ENCODE data around the gene TDG. TPM values are rescaled to one million over a fixed set of nuclear protein-coding genes. Genes with fewer than 3 reads are reported as not detected.

TDG gene
- total RNA-seq, result 31.5 TPM

- peak; percentile 100 for DNase-seq
Measured at GRCh38 chr12:103965590-103966504, at the start of gene TDG. Gene TDG (plus strand): TSS chr12:103965872. CDS start chr12:103966038, 166 bp downstream.

GRCh38 chr12:103917873-103918272, 47.8 kb upstream of the TDG start:
- DNase-seq, result no peak

- no peak for DNase-seq
Measured at GRCh38 chr12:103924761-103925641, 40.7 kb upstream of the TDG start.

GRCh38 chr12:103928682-103929045, 37.0 kb upstream of the TDG start:
- no peak for DNase-seq

GRCh38 chr12:103929046-103929783, 36.5 kb upstream of the TDG start:
- peak; percentile 97 for DNase-seq

- no peak for DNase-seq
Measured at GRCh38 chr12:103929784-103930033, 36.0 kb upstream of the TDG start.

GRCh38 chr12:103930034-103930786, 35.5 kb upstream of the TDG start, which contains the start of gene HSP90B1:
Gene HSP90B1 (plus strand): TSS chr12:103930410. CDS start chr12:103930516, 106 bp downstream.
- DNase-seq, result peak; percentile 100

- DNase-seq, result peak; percentile 60
Measured at GRCh38 chr12:103930787-103931735, 34.6 kb upstream of the TDG start.

GRCh38 chr12:103933237-103933636, 32.4 kb upstream of the TDG start:
- no peak for DNase-seq

- DNase-seq, result no peak
Measured at GRCh38 chr12:103936679-103937078, 29.0 kb upstream of the TDG start.

GRCh38 chr12:103944964-103945363, 20.7 kb upstream of the TDG start:
- no peak for DNase-seq

GRCh38 chr12:103947871-103948555, 17.7 kb upstream of the TDG start:
- DNase-seq, result no peak

- DNase-seq, result no peak
Measured at GRCh38 chr12:103948746-103949406, 16.8 kb upstream of the TDG start.

- no peak for DNase-seq
Measured at GRCh38 chr12:103952497-103952896, 13.2 kb upstream of the TDG start.

GRCh38 chr12:103955811-103956508, 9.7 kb upstream of the TDG start:
- peak; percentile 9 for DNase-seq

GRCh38 chr12:103956509-103957027, 9.1 kb upstream of the TDG start:
- DNase-seq, result no peak

- no peak for DNase-seq
Measured at GRCh38 chr12:103957865-103958388, 7.7 kb upstream of the TDG start.

GRCh38 chr12:103958621-103959020, 7.1 kb upstream of the TDG start:
- DNase-seq, result no peak

Measured in tongue (tissue), 2 donors.